Stomach (tissue), 4 donors: ENCODE results near the gene EPO.

Experiments used
- EP300 ChIP-seq: sonication (generic); formaldehyde crosslinking; IDR thresholded peaks from one replicate; pipeline ENCODE4 v1.6.1; 2017; ENCODE audit warnings: antibody characterized with exemption
- POLR2A ChIP-seq, 4 donors: fragments of 450-650 bp; IDR thresholded peaks; one replicate each; pipeline ENCODE4 v1.6.1; 2016; ENCODE audit warnings: antibody characterized with exemption in 4 of 4, control low read depth in 2 of 4, mild to moderate bottlenecking in 1 of 4, moderate library complexity in 1 of 4
- TF ChIP-seq, protein P1 (sequence below), 7 experiments: fragments of 450-650 bp in 4 of 7; fragments of 200-600 bp in 3 of 7; sonication (generic) in 3 of 7; IDR thresholded peaks; one replicate each; pipeline ENCODE4 v1.5.1; 2016 to 2019; ENCODE audit warnings: antibody characterized with exemption in 7 of 7, control low read depth in 2 of 7, mild to moderate bottlenecking in 1 of 7

DNA sequence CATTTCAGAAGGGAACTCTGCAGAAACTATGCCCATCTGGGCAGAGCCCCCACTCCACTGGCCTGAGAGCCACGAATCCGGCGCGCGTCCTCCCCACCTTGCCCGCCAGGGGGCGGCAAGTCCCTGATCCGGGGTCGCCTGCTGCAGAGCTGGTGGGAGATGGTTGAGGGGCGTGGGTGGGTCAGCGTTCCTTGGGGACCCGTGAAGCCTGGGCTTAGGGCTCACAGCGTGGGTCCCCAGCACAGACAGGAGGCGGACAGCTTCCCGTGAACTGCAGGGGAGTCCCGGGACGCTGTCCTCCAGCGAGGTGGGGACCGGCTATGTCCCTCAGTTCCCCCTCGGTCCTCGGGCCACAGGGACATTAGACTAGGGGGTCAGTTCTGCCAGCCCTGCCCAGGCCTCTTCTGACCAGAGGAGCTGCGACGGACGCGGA, 14.9 kb upstream of the EPO start:
- TF ChIP-seq, protein P1, sequence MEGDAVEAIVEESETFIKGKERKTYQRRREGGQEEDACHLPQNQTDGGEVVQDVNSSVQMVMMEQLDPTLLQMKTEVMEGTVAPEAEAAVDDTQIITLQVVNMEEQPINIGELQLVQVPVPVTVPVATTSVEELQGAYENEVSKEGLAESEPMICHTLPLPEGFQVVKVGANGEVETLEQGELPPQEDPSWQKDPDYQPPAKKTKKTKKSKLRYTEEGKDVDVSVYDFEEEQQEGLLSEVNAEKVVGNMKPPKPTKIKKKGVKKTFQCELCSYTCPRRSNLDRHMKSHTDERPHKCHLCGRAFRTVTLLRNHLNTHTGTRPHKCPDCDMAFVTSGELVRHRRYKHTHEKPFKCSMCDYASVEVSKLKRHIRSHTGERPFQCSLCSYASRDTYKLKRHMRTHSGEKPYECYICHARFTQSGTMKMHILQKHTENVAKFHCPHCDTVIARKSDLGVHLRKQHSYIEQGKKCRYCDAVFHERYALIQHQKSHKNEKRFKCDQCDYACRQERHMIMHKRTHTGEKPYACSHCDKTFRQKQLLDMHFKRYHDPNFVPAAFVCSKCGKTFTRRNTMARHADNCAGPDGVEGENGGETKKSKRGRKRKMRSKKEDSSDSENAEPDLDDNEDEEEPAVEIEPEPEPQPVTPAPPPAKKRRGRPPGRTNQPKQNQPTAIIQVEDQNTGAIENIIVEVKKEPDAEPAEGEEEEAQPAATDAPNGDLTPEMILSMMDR (IDR thresholded peaks at IDR 0.05): peak in 5 of 7 experiments; percentile 83 to 92 (median 88)
- TF ChIP-seq POLR2A (IDR thresholded peaks at IDR 0.05) (peak in 1 of 4 donors; percentile 15), EP300 (no peak)
